Hematopoietic multipotent progenitor cell treated with erythropoietin and hydrocortisone succinate and interleukin-3 and kit ligand, for 17 days (in vitro differentiated cells): ENCODE data around the gene EXOSC10.

Experiments
- DNase-seq: peaks from one replicate; pipeline ENCODE4 v3.0.0-alpha.2; 2015; ENCODE audit warnings: low spot score

The EXOSC10 gene

GRCh38 chr1:11099310-11100148, at the start of gene EXOSC10:
EXOSC10 (minus strand) TSS chr1:11099869; CDS start chr1:11099831, 38 bp downstream.
- DNase-seq, result peak; percentile 98

- DNase-seq, result no peak
These were observed 47.6 kb upstream of the EXOSC10 start for GRCh38 chr1:11147197-11147770.

- DNase-seq, result no peak
These were observed 46.1 kb upstream of the EXOSC10 start for GRCh38 chr1:11145741-11146140.

GRCh38 chr1:11144570-11145256, 45.0 kb upstream of the EXOSC10 start:
- no peak for DNase-seq

GRCh38 chr1:11143907-11144306, 44.2 kb upstream of the EXOSC10 start:
- no peak for DNase-seq

- DNase-seq, result no peak
These were observed 43.7 kb upstream of the EXOSC10 start for GRCh38 chr1:11143401-11143800.

- DNase-seq, result no peak
These were observed 43.1 kb upstream of the EXOSC10 start for GRCh38 chr1:11142618-11143391.

GRCh38 chr1:11138952-11139351, 39.3 kb upstream of the EXOSC10 start:
- DNase-seq, result no peak

GRCh38 chr1:11138029-11138428, 38.4 kb upstream of the EXOSC10 start:
- no peak for DNase-seq

GRCh38 chr1:11134898-11135266, 35.2 kb upstream of the EXOSC10 start:
- no peak for DNase-seq

- no peak for DNase-seq
These were observed 34.7 kb upstream of the EXOSC10 start for GRCh38 chr1:11134251-11134897.

- no peak for DNase-seq
These were observed 33.1 kb upstream of the EXOSC10 start for GRCh38 chr1:11132563-11133293.

GRCh38 chr1:11131816-11132215, 32.1 kb upstream of the EXOSC10 start:
- no peak for DNase-seq

GRCh38 chr1:11130406-11130805, 30.7 kb upstream of the EXOSC10 start:
- DNase-seq, result no peak

- DNase-seq, result no peak
These were observed 30.2 kb upstream of the EXOSC10 start for GRCh38 chr1:11129649-11130390.

- DNase-seq, result no peak
These were observed 26.9 kb upstream of the EXOSC10 start for GRCh38 chr1:11126569-11126968.

GRCh38 chr1:11125931-11126330, 26.3 kb upstream of the EXOSC10 start:
- DNase-seq, result no peak

GRCh38 chr1:11124965-11125364, 25.3 kb upstream of the EXOSC10 start:
- DNase-seq, result no peak

GRCh38 chr1:11116318-11116717, 16.6 kb upstream of the EXOSC10 start:
- no peak for DNase-seq

- no peak for DNase-seq
These were observed 15.3 kb upstream of the EXOSC10 start for GRCh38 chr1:11114966-11115365.
